ENCODE data around the gene TGFBR3L. TPM values are rescaled to one million over a fixed set of nuclear protein-coding genes. Genes with fewer than 3 reads are reported as not detected.
"Not testable (repeated sequence)": the region's sequence is repeated elsewhere in the genome, so short reads cannot be mapped to it uniquely, and the experiment has no call there.

Gene TGFBR3L
- total RNA-seq, 1 donor from 2014 or later, result 8.5 TPM

DNA sequence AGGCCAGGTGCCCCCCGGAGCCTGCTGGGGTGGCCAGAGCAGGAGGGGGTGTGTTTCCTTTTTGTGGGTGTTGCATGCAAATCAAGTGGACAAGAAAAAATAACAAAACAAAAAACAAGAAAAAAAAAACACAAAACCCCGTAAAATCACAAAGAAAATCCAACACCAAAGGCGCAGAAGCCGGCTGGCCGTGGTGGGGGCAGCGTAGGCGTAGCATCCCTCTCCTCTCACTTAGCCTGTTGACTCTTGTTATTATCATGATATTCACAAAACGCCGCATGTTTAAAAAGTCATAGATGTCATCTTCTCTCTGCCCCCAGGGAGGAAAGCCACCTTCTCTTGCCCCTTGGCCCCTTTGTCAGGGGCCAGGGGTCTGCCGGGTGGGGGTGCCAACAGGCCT, 978 bp upstream of the TGFBR3L start:
- intact Hi-C loops (cut with micrococcal nuclease), result no loop called here
- peaks cover 10% of the 10 kb centered on the region for H3K4me1 Mint-ChIP-seq
- no peak overlapping the region for H3K4me3 Mint-ChIP-seq
- H3K27ac Mint-ChIP-seq, result no peak overlapping the region
- DNase-seq, result no peak
- peaks cover 26% of the 10 kb centered on the region for H3K36me3 Mint-ChIP-seq (ENCODE audit: low read depth)
- no peaks in the 10 kb centered on the region for H3K9me3 Mint-ChIP-seq
- peaks cover 21% of the 10 kb centered on the region for H3K27me3 Mint-ChIP-seq

DNA sequence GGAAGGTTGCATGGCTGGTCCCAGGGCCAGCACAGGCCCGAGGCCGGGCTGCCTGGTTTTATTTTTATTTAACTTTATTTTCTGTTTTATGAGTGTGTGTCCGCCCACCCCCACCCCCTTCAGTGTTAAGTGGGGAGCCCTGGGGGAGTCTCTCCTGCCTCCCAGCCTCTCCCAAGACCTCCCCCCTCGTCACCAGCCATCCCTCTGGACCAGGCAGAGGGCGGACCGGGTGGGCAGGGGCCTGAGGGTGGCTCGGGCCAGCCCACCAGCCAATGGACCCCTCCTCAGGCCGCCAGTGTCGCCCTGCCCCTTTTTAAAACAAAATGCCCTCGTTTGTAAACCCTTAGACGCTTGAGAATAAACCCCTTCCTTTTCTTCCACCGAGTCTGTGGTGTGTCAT, 531 bp upstream of the TGFBR3L start:
- no peaks in the 10 kb centered on the region for H3K9me3 Mint-ChIP-seq
- peaks cover 10% of the 10 kb centered on the region for H3K4me1 Mint-ChIP-seq
- peaks cover 26% of the 10 kb centered on the region for H3K36me3 Mint-ChIP-seq (ENCODE audit: low read depth)
- intact Hi-C loops (cut with micrococcal nuclease), result no loop called here
- H3K27ac Mint-ChIP-seq, result no peak overlapping the region
- H3K27me3 Mint-ChIP-seq, result peaks cover 21% of the 10 kb centered on the region
- no peak overlapping the region for H3K4me3 Mint-ChIP-seq
- DNase-seq, result no peak

- DNase-seq, result no peak
- H3K4me1 Mint-ChIP-seq, result peaks cover 18% of the 10 kb centered on the region
- no peaks in the 10 kb centered on the region for H3K9me3 Mint-ChIP-seq
- H3K36me3 Mint-ChIP-seq (ENCODE audit: low read depth), result peaks cover 26% of the 10 kb centered on the region
- intact Hi-C loops (cut with micrococcal nuclease), result loop anchor here (5.0 kb wide), 1 partner anchor 718 kb away; no protein-coding TSS in a partner anchor
- peaks cover 27% of the 10 kb centered on the region for H3K27me3 Mint-ChIP-seq
- H3K4me3 Mint-ChIP-seq, result peak overlapping the region; percentile 85
- no peak overlapping the region for H3K27ac Mint-ChIP-seq
These were observed 846 bp downstream of the TGFBR3L start for GRCh38 chr19:7915250-7916102.

DNA sequence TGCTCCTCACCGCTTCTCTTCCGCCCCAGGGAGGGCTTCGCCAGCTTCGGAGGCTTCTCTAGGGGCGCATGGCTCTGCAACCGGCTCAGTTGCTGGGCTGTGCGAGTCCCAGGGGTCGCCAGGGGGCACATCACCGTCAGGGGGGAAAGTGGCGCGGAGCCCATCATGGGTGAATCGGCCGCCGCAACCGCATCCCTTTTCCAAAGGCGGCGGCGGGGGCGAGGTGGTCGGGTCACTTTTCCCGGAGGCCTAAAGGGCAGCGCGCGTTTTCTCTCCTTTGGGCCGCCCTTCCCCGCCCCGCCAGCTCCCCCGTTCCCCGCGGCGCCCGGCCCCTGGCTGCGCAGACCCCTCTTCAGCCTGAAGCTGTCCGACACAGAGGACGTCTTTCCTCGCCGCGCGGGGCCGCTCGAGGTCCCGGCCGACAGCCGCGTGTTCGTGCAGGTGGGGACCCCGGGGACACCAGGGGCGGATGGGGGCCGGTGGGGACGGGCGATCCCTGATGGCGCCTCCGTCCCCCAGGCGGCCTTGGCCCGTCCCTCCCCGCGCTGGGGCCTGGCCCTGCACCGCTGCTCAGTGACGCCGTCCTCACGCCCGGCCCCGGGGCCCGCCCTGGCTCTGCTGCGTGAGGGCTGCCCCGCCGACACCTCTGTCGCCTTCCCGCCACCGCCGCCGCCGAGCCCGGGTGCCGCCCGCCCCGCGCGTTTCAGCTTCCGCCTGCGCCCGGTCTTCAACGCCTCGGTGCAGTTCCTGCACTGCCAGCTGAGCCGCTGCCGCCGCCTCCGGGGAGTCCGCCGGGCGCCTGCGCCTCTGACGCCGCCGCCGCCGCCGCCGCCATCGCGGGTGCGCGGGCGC, 1.7 kb downstream of the TGFBR3L start:
- DNase-seq, result peak; percentile 93
- peaks cover 24% of the 10 kb centered on the region for H3K4me1 Mint-ChIP-seq
- peak overlapping the region; percentile 25 for H3K27ac Mint-ChIP-seq
- no peaks in the 10 kb centered on the region for H3K9me3 Mint-ChIP-seq
- peak overlapping the region; percentile 85 for H3K4me3 Mint-ChIP-seq
- H3K36me3 Mint-ChIP-seq (ENCODE audit: low read depth), result peaks cover 24% of the 10 kb centered on the region
- peaks cover 29% of the 10 kb centered on the region for H3K27me3 Mint-ChIP-seq
- intact Hi-C loops (cut with micrococcal nuclease), result loop anchor here (5.0 kb wide), 1 partner anchor 719 kb away; no protein-coding TSS in a partner anchor

DNA sequence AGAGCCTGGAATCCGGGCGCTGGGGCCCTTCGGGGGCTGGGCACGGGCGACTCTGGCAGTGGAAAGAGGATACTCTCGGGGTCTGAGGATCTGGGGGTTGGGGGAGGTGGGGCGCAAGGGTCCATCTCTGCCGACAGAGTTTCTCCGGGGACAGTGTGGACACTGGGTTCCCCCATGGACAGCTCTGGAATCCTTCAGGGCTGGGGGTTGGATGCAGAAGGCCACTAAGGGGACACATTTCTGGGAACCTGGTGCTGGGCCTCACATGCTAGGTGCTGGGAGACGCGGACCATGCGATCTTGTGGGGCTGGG, 2.3 kb downstream of the TGFBR3L start:
- no peak for DNase-seq
- intact Hi-C loops (cut with micrococcal nuclease), result loop anchor here (5.0 kb wide), 1 partner anchor 720 kb away; no protein-coding TSS in a partner anchor
- Mint-ChIP-seq H3K27me3 (peaks cover 29% of the 10 kb centered on the region), H3K27ac (peak overlapping the region; percentile 45), H3K9me3 (no peaks in the 10 kb centered on the region), H3K4me3 (peak overlapping the region; percentile 85), H3K4me1 (peaks cover 27% of the 10 kb centered on the region), H3K36me3 (ENCODE audit: low read depth) (peaks cover 19% of the 10 kb centered on the region)

DNA sequence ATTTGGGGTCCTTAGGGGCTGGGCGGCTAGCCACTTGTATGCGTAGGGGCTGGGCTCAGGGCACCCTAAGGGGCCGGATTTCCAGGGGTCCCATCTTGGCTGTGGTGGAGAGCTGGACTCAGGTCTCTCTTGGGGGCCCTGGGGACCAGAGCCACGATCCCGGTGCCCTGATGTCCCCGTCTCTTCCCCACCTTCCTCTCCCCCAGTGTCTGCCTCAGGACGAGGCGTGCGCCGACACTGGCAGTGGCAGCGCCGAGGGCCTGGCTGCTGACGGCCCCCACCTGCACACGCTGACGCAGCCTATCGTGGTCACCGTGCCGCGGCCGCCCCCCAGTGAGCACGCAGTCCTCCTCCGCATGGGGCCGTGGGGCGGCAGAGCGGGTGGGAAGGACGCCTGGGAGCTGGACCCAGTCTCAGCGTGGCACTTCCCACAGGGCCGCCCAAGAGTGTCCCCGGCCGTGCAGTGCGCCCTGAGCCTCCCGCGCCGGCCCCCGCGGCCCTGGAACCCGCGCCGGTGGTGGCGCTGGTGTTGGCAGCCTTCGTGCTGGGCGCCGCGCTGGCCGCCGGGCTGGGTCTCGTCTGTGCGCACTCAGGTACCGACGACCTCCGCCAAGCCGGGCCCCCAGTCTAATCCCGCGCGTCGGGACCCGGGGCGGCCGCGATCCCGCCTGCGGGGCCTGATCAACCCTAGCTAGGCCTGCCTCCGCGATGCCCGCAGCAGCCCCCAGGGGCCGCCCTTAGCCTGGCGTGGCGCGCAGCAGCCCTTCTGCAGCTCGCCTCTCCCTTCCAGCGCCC, 2.8 kb downstream of the TGFBR3L start:
- intact Hi-C loops (cut with micrococcal nuclease), result loop anchor here (5.0 kb wide), 1 partner anchor 720 kb away; no protein-coding TSS in a partner anchor
- DNase-seq, result peak; percentile 89
- Mint-ChIP-seq H3K9me3 (no peaks in the 10 kb centered on the region), H3K4me1 (peaks cover 29% of the 10 kb centered on the region), H3K27me3 (peaks cover 29% of the 10 kb centered on the region), H3K27ac (peak overlapping the region; percentile 45), H3K36me3 (ENCODE audit: low read depth) (peaks cover 21% of the 10 kb centered on the region), H3K4me3 (peak overlapping the region; percentile 85)

DNA sequence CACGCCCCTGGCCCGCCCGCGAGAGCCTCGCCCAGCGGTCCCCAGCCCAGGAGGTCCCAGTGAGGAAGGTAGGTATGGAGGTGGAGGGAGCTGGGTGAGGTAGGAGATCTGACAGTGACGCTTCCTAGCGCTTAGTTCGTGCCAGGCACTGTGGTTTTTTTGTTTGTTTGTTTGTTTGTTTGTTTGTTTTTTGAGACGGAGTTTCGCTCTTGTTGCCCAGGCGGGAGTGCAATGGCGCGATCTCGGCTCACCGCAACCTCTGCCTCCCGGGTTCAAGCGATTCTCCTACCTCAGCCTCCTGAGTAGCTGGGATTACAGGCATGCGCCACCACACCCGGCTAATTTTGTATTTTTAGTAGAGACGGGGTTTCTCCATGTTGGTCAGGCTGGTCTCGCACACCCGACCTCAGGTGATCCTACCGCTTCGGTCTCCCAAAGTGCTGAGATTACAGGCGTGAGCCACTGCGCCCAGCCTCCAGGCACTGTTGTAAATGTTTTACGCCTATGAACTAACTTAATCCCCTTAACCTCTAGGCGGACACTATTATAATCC, 3.5 kb downstream of the TGFBR3L start:
- H3K27ac Mint-ChIP-seq, DNase-seq, H3K9me3 Mint-ChIP-seq: not testable (repeated sequence)
- H3K27me3 Mint-ChIP-seq, result peaks cover 29% of the 10 kb centered on the region
- H3K36me3 Mint-ChIP-seq (ENCODE audit: low read depth), result peaks cover 19% of the 10 kb centered on the region
- peaks cover 26% of the 10 kb centered on the region for H3K4me1 Mint-ChIP-seq
- intact Hi-C loops (cut with micrococcal nuclease), result loop anchor here (5.0 kb wide), 1 partner anchor 721 kb away; no protein-coding TSS in a partner anchor
- H3K4me3 Mint-ChIP-seq, result peak overlapping the region; percentile 75

DNA sequence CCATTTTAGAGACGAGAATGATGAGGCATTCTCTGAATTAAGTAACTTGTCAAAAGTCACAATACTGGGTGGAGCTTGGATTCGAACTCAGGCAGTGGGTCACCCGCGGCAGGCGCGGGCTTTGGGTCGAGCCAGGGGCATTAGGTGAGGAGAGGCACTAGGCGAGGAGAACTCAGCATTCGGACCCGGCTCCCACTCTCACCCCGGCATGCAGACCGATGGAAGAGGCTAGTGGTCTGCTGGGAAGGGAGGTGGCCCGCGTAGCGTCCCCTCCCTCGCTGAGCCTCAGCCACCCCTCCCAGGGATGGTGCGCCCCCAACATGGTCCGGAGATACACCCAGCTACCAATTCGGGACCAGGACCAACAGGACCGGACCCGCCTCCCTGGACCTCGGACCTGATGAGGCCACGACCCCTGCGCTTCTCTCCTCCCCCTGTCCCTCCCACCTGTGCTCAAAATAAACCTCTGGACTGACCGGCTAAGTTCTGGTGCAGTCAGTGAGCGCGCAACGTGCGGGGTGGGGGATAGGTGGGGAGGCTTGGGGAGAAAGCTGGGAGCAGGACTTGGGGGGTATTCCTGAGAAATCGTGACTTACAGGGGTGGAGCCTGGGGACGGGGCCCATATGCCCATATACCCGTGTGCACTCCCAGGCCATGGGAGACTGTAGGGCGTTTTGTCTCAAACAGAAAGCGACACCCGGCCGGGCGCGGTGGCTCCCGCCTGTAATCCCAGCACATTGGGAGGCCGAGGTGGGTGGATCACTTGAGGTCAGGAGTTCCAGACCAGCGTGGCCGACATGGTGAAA, 4.2 kb downstream of the TGFBR3L start:
- peaks cover 29% of the 10 kb centered on the region for H3K27me3 Mint-ChIP-seq
- intact Hi-C loops (cut with micrococcal nuclease), result loop anchor here (5.0 kb wide), 1 partner anchor 722 kb away; no protein-coding TSS in a partner anchor
- peaks cover 20% of the 10 kb centered on the region for H3K36me3 Mint-ChIP-seq (ENCODE audit: low read depth)

GRCh38 chr19:7919610-7920518, 5.2 kb downstream of the TGFBR3L start, which contains the start of gene SNAPC2:
Gene SNAPC2 (plus strand): TSS chr19:7920338. CDS start chr19:7920367, 29 bp downstream.
- DNase-seq, result peak; percentile 99
- Mint-ChIP-seq H3K27me3 (peaks cover 28% of the 10 kb centered on the region), H3K4me1 (peaks cover 28% of the 10 kb centered on the region), H3K36me3 (ENCODE audit: low read depth) (peaks cover 15% of the 10 kb centered on the region), H3K27ac (peak within 1 kb of the TSS; percentile 98), H3K4me3 (peak within 1 kb of the TSS; percentile 94), H3K9me3 (no peaks in the 10 kb centered on the region)
- intact Hi-C loops (cut with micrococcal nuclease), result loop anchor here (1.0 to 5.0 kb wide), 5 partner anchors 17 to 1899 kb away; partner anchors contain the start of genes FBXL12, MAP2K7 and TIMM44

More for the DNA sequence above, 4.2 kb downstream of the TGFBR3L start:
- Mint-ChIP-seq H3K4me1 (peaks cover 26% of the 10 kb centered on the region), H3K9me3 (no peaks in the 10 kb centered on the region), H3K27ac (no peak overlapping the region), H3K4me3 (peak overlapping the region; percentile 94)
- peak; percentile 59 for DNase-seq

DNA sequence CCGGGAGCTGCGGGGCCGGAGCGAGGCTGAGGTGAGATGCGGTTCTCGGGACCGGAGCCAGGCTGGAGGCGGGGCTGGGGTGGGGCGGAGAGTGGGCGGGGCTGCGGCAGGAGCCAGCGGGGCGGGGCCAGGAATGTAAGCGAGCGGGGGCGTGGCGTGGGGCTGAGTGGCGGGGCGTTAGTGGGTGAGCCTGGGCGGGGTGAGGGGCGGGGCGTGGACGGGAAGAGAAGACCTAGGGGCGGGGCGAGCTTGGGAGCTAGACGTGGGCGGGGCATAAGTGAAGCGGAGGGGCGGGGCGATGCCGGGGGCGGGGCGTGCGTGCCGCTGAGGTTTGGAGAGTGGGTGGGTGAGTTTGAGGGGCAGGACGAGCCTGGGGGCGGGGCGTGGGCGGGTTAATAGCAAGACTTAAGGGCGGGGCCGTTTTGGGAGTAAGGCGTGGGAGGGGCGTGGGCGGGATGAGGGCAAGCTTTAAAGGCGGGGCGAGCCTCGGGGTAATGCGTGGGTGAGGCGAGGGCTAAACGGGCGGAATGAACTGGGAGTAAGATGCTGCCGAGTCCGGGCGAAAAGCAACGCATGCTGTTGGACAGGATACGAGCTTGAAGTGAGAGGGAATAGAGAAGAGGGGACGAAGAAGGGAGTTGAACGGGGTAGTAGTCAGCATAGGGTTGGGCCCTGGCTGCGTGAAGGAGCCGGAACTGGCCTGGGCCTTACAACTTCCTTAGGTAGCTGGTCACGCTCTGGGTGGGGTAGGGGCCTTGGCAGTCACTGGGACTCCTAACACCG, 6.1 kb downstream of the TGFBR3L start:
- Mint-ChIP-seq H3K27me3 (peaks cover 21% of the 10 kb centered on the region), H3K9me3 (no peaks in the 10 kb centered on the region), H3K4me3 (peak overlapping the region; percentile 94), H3K27ac (peak overlapping the region; percentile 98), H3K4me1 (peaks cover 27% of the 10 kb centered on the region), H3K36me3 (ENCODE audit: low read depth) (peaks cover 15% of the 10 kb centered on the region)
- DNase-seq, result peak; percentile 98
- intact Hi-C loops (cut with micrococcal nuclease), result loop anchor here (1.0 to 2.0 kb wide), 5 partner anchors 17 to 1898 kb away; partner anchors contain the start of genes FBXL12, MAP2K7 and TIMM44

Data from activated CD4-positive, alpha-beta T cell treated with anti-CD3 and anti-CD28 coated beads, Interleukin-2, amount 10 ng/mL, durations not matched to agents 24 days and 14 days (primary cell).